HG03108 (cell line): ENCODE measurements around the gene KLHDC8B.
A peak's percentile ranks its signal among the peaks of the same experiment; 100 is the strongest.

ENCODE experiments used
- ATAC-seq: cut with Tn5 transposase; IDR thresholded peaks from one replicate; pipeline ENCODE4 v1.9.1; 2021; ENCODE audit warnings: moderate library complexity; ENCODE audit not compliant: unreplicated experiment

KLHDC8B gene

GRCh38 chr3:49171119-49171774, at the start of gene KLHDC8B:
Gene KLHDC8B (plus strand): TSS chr3:49171598. CDS start chr3:49172770, 1,172 bp downstream.
- peak; percentile 51 for ATAC-seq

GRCh38 chr3:49122022-49122421, 49.4 kb upstream of the KLHDC8B start:
- no peak for ATAC-seq

GRCh38 chr3:49122451-49122850, 48.9 kb upstream of the KLHDC8B start:
- ATAC-seq = no peak

- no peak for ATAC-seq
Observed at GRCh38 chr3:49122886-49123545, 48.4 kb upstream of the KLHDC8B start.

GRCh38 chr3:49123687-49124086, 47.7 kb upstream of the KLHDC8B start:
- ATAC-seq = no peak

GRCh38 chr3:49124203-49124602, 47.2 kb upstream of the KLHDC8B start:
- no peak for ATAC-seq

GRCh38 chr3:49124991-49125670, 46.3 kb upstream of the KLHDC8B start:
- no peak for ATAC-seq

- no peak for ATAC-seq
Observed at GRCh38 chr3:49131040-49131439, 40.4 kb upstream of the KLHDC8B start.

- no peak for ATAC-seq
Observed at GRCh38 chr3:49131576-49131975, 39.8 kb upstream of the KLHDC8B start.

- no peak for ATAC-seq
Observed at GRCh38 chr3:49132073-49132436, 39.3 kb upstream of the KLHDC8B start.

- no peak for ATAC-seq
Observed at GRCh38 chr3:49132437-49133225, 38.8 kb upstream of the KLHDC8B start, which contains the start of gene LAMB2. Gene LAMB2 (minus strand): TSS chr3:49133050. CDS start chr3:49132867, 183 bp downstream.

- ATAC-seq = no peak
Observed at GRCh38 chr3:49133226-49133951, 38.0 kb upstream of the KLHDC8B start.

GRCh38 chr3:49134471-49135265, 36.7 kb upstream of the KLHDC8B start:
- no peak for ATAC-seq

- no peak for ATAC-seq
Observed at GRCh38 chr3:49135499-49135898, 35.9 kb upstream of the KLHDC8B start.

GRCh38 chr3:49140080-49140479, 31.3 kb upstream of the KLHDC8B start:
- no peak for ATAC-seq

GRCh38 chr3:49148159-49148558, 23.2 kb upstream of the KLHDC8B start:
- no peak for ATAC-seq

GRCh38 chr3:49151610-49152009, 19.8 kb upstream of the KLHDC8B start:
- ATAC-seq = no peak

GRCh38 chr3:49153349-49153912, 18.0 kb upstream of the KLHDC8B start:
- ATAC-seq = no peak

- no peak for ATAC-seq
Observed at GRCh38 chr3:49157289-49157688, 14.1 kb upstream of the KLHDC8B start.
